Measurements from ENCODE around the gene AKR1C8.
"Not testable (repeated sequence)": the region's sequence is repeated elsewhere in the genome, so short reads cannot be mapped to it uniquely, and the experiment has no call there.

The AKR1C8 gene

DNA sequence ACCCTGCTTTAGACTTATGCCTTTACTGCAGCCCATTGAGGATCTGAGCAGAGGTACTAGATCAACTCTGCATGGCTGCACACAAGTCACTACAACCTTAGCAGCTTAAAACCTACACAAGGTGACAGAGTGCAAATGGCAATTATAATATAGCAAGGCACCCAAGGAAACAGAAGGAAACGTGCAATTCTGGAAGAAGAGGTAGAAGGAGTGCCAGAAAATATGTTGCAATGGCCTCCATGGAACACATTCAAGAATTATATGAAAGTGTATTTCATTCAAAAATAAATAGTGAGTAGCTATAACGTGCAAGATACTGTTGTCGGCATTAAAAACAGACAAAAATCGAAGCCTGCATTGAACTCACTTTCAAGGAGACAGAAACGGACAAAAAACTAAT, 2.9 kb upstream of the AKR1C8 start:
- Histone ChIP-seq H2BK120ac (ENCODE audit: low read depth, low read length) (no peak overlapping the region), H2AK5ac (ENCODE audit: low read length) (no peak overlapping the region), H3K4me3 (ENCODE audit: low read length) (no peak overlapping the region), H3K56ac (ENCODE audit: low read length) (no peak overlapping the region), H3K4me2 (ENCODE audit: low read length) (no peak overlapping the region), H3K27ac (ENCODE audit: low read depth, low read length) (no peak overlapping the region), H3K23ac (ENCODE audit: low read length) (no peak overlapping the region), H3K79me1 (ENCODE audit: low read length) (no peaks in the 10 kb centered on the region), H3K36me3 (ENCODE audit: control insufficient read depth, insufficient read depth, low read length) (no peaks in the 10 kb centered on the region), H3K9ac (ENCODE audit: low read length) (no peak overlapping the region), H3K79me2 (ENCODE audit: control insufficient read depth, insufficient read depth, low read length) (no peaks in the 10 kb centered on the region), H2BK15ac (replicated peaks; ENCODE audit: low read depth) (no peak overlapping the region), H4K5ac (ENCODE audit: low read length) (no peak overlapping the region), H3K4ac (ENCODE audit: low read depth, low read length) (no peak overlapping the region), H3K18ac (ENCODE audit: low read length) (no peak overlapping the region), H4K8ac (ENCODE audit: low read depth, low read length) (no peak overlapping the region), H3K4me1 (ENCODE audit: control insufficient read depth, low read depth, low read length) (peaks cover 2% of the 10 kb centered on the region), H3K27me3 (ENCODE audit: insufficient read depth, low read length, poor library complexity) (no peaks in the 10 kb centered on the region), H2BK5ac (ENCODE audit: low read length) (no peak overlapping the region)
- no CpG with 5 or more reads among the region's 5 CpGs for WGBS (ENCODE audit: extremely low coverage, insufficient coverage, low lambda C conversion rate)
- no peak for DNase-seq

DNA sequence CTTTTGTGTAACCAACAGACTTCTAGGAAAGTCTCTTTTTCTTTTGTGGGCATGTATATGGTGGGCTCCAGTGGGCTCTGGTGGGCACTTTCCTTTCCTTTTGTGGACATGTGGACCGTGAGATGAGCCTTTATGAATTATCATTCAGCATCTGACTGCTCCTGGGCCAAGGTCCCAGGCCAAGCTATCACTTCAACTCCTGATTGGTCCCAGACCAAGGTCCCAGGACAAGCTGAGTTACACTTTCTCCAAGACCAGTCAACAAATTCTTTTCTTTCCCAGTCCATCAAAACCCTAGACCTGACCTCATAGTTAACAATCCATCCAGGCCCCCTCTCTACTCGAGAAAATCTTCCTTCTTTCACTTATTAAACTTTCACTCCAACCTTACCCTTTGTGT, 1.0 kb downstream of the AKR1C8 start:
- H3K4ac ChIP-seq (ENCODE audit: low read depth, low read length) = no peak overlapping the region
- H4K8ac ChIP-seq (ENCODE audit: low read depth, low read length) = no peak overlapping the region
- no peak overlapping the region for H3K9ac ChIP-seq (ENCODE audit: low read length)
- DNase-seq = no peak
- H3K4me1 ChIP-seq (ENCODE audit: control insufficient read depth, low read depth, low read length) = peaks cover 2% of the 10 kb centered on the region
- no peaks in the 10 kb centered on the region for H3K79me1 ChIP-seq (ENCODE audit: low read length)
- H4K5ac ChIP-seq (ENCODE audit: low read length) = no peak overlapping the region
- no peak overlapping the region for H3K23ac ChIP-seq (ENCODE audit: low read length)
- H3K56ac ChIP-seq (ENCODE audit: low read length) = no peak overlapping the region
- H3K36me3 ChIP-seq (ENCODE audit: control insufficient read depth, insufficient read depth, low read length) = no peaks in the 10 kb centered on the region
- no peaks in the 10 kb centered on the region for H3K79me2 ChIP-seq (ENCODE audit: control insufficient read depth, insufficient read depth, low read length)
- H2BK15ac ChIP-seq (replicated peaks; ENCODE audit: low read depth) = no peak overlapping the region
- no peak overlapping the region for H3K27ac ChIP-seq (ENCODE audit: low read depth, low read length)
- no peak overlapping the region for H3K18ac ChIP-seq (ENCODE audit: low read length)
- WGBS (ENCODE audit: extremely low coverage, insufficient coverage, low lambda C conversion rate) = 100% methylated on average over 1 of the region's 2 CpGs
- H3K27me3 ChIP-seq (ENCODE audit: insufficient read depth, low read length, poor library complexity) = no peaks in the 10 kb centered on the region
- no peak overlapping the region for H3K4me3 ChIP-seq (ENCODE audit: low read length)
- no peak overlapping the region for H2BK5ac ChIP-seq (ENCODE audit: low read length)
- no peak overlapping the region for H3K4me2 ChIP-seq (ENCODE audit: low read length)
- H2AK5ac ChIP-seq (ENCODE audit: low read length) = no peak overlapping the region
- no peak overlapping the region for H2BK120ac ChIP-seq (ENCODE audit: low read depth, low read length)

DNA sequence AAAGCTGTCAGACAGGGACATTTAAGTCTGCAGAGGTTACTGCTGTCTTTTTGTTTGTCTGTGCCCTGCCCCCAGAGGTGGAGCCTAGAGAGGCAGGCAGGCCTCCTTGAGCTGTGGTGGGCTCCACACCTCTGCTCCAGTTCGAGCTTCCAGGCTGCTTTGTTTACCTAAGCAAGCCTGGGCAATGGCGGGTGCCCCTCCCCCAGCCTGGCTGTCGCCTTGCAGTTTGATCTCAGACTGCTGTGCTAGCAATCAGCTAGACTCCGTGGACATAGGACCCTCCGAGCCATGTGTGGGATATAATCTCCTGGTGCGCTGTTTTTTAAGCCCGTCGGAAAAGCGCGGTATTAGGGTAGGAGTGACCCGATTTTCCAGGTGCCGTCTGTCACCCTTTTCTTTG, 4.4 kb downstream of the AKR1C8 start:
- not testable (repeated sequence) for H2BK120ac ChIP-seq (ENCODE audit: low read depth, low read length); H3K79me2 ChIP-seq (ENCODE audit: control insufficient read depth, insufficient read depth, low read length); H3K27ac ChIP-seq (ENCODE audit: low read depth, low read length); H3K4me2 ChIP-seq (ENCODE audit: low read length); H3K56ac ChIP-seq (ENCODE audit: low read length); H3K18ac ChIP-seq (ENCODE audit: low read length); H3K23ac ChIP-seq (ENCODE audit: low read length); H3K4me1 ChIP-seq (ENCODE audit: control insufficient read depth, low read depth, low read length); DNase-seq; H2AK5ac ChIP-seq (ENCODE audit: low read length); H4K8ac ChIP-seq (ENCODE audit: low read depth, low read length); H3K27me3 ChIP-seq (ENCODE audit: insufficient read depth, low read length, poor library complexity); H3K4ac ChIP-seq (ENCODE audit: low read depth, low read length); H3K9ac ChIP-seq (ENCODE audit: low read length); H3K4me3 ChIP-seq (ENCODE audit: low read length); H2BK15ac ChIP-seq (replicated peaks; ENCODE audit: low read depth); H2BK5ac ChIP-seq (ENCODE audit: low read length); H4K5ac ChIP-seq (ENCODE audit: low read length); H3K36me3 ChIP-seq (ENCODE audit: control insufficient read depth, insufficient read depth, low read length); H3K79me1 ChIP-seq (ENCODE audit: low read length)
- no CpG with 5 or more reads among the region's 12 CpGs for WGBS (ENCODE audit: extremely low coverage, insufficient coverage, low lambda C conversion rate)

DNA sequence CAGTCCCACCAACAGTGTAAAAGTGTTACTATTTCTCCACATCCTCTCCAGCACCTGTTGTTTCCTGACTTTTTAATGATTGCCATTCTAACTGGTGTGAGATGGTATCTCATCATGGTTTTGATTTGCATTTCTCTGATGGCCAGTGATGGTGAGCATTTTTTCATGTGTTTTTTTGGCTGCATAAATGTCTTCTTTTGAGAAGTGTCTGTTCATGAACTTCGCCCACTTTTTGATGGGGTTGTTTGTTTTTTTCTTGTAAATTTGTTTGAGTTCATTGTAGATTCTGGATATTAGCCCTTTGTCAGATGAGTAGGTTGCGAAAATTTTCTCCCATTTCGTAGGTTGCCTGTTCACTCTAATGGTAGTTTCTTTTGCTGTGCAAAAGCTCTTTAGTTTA, 9.4 kb downstream of the AKR1C8 start:
- not testable (repeated sequence) for H3K56ac ChIP-seq (ENCODE audit: low read length); H3K9ac ChIP-seq (ENCODE audit: low read length); H3K4me1 ChIP-seq (ENCODE audit: control insufficient read depth, low read depth, low read length); H3K18ac ChIP-seq (ENCODE audit: low read length); H3K4me3 ChIP-seq (ENCODE audit: low read length); H2AK5ac ChIP-seq (ENCODE audit: low read length); H3K27ac ChIP-seq (ENCODE audit: low read depth, low read length); H4K5ac ChIP-seq (ENCODE audit: low read length); H3K23ac ChIP-seq (ENCODE audit: low read length); H3K79me2 ChIP-seq (ENCODE audit: control insufficient read depth, insufficient read depth, low read length); H3K36me3 ChIP-seq (ENCODE audit: control insufficient read depth, insufficient read depth, low read length); H3K27me3 ChIP-seq (ENCODE audit: insufficient read depth, low read length, poor library complexity); H2BK5ac ChIP-seq (ENCODE audit: low read length); H2BK15ac ChIP-seq (replicated peaks; ENCODE audit: low read depth); H2BK120ac ChIP-seq (ENCODE audit: low read depth, low read length); H4K8ac ChIP-seq (ENCODE audit: low read depth, low read length); H3K4ac ChIP-seq (ENCODE audit: low read depth, low read length); H3K79me1 ChIP-seq (ENCODE audit: low read length); H3K4me2 ChIP-seq (ENCODE audit: low read length); DNase-seq
- no CpG with 5 or more reads among the region's 3 CpGs for WGBS (ENCODE audit: extremely low coverage, insufficient coverage, low lambda C conversion rate)

DNA sequence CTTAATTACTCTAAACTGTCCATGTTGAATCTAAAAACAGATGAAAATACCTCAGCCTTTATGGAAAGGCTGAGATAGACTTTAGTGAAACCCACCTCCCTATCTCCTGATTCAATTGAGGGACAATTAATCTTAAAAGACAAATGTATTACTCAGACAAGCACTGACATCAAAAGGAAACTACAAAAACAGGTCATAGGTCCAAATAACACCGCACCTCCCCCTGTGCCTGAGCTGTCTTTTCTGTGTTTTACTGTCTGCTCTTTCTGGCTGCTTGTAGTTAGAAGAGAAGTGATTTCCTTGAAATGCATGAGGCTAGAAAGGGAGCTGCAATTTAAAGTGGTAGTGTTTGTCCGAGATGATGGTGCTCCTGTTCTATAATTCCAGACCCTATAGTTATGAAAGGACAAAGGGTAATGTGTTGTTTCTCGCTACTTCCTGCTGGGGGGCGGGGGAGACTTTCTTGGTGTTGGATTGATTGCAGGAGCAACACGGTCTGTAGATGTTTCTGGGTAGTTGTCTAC, 16.0 kb downstream of the AKR1C8 start:
- H3K4me2 ChIP-seq (ENCODE audit: low read length) = no peak overlapping the region
- no peak overlapping the region for H4K5ac ChIP-seq (ENCODE audit: low read length)
- no peak overlapping the region for H3K27ac ChIP-seq (ENCODE audit: low read depth, low read length)
- no peak overlapping the region for H2BK5ac ChIP-seq (ENCODE audit: low read length)
- H3K9ac ChIP-seq (ENCODE audit: low read length) = no peak overlapping the region
- H3K4me1 ChIP-seq (ENCODE audit: control insufficient read depth, low read depth, low read length) = no peaks in the 10 kb centered on the region
- H3K23ac ChIP-seq (ENCODE audit: low read length) = no peak overlapping the region
- H3K4me3 ChIP-seq (ENCODE audit: low read length) = no peak overlapping the region
- H2BK15ac ChIP-seq (replicated peaks; ENCODE audit: low read depth) = no peak overlapping the region
- no peaks in the 10 kb centered on the region for H3K27me3 ChIP-seq (ENCODE audit: insufficient read depth, low read length, poor library complexity)
- no peak overlapping the region for H3K18ac ChIP-seq (ENCODE audit: low read length)
- H3K4ac ChIP-seq (ENCODE audit: low read depth, low read length) = no peak overlapping the region
- H3K79me2 ChIP-seq (ENCODE audit: control insufficient read depth, insufficient read depth, low read length) = no peaks in the 10 kb centered on the region
- no peak overlapping the region for H2AK5ac ChIP-seq (ENCODE audit: low read length)
- H2BK120ac ChIP-seq (ENCODE audit: low read depth, low read length) = no peak overlapping the region
- DNase-seq = no peak
- H3K79me1 ChIP-seq (ENCODE audit: low read length) = no peaks in the 10 kb centered on the region
- H4K8ac ChIP-seq (ENCODE audit: low read depth, low read length) = no peak overlapping the region
- H3K36me3 ChIP-seq (ENCODE audit: control insufficient read depth, insufficient read depth, low read length) = no peaks in the 10 kb centered on the region
- no peak overlapping the region for H3K56ac ChIP-seq (ENCODE audit: low read length)
- WGBS (ENCODE audit: extremely low coverage, insufficient coverage, low lambda C conversion rate) = no CpG with 5 or more reads among the region's 5 CpGs

DNA sequence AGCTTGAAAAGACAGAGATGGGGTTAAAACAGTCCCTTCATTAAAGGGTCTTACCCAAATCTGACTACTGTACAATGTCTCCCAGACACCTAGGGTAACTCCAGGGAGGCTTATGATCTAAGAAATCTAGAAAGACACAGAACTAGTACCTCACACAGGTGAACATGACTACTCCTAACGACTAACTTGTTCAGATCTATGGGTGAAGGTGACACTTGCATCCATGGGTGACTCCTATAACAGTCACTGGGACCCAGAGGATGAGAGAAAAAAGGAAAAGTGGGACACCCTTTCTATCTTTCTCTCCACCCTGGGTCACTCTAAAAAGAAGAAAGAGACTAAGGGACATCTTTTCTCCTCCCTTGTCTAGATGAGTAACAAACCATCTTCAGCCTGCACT, 19.2 kb downstream of the AKR1C8 start:
- peak; percentile 24 for DNase-seq
- H3K4me2 ChIP-seq (ENCODE audit: low read length) = no peak overlapping the region
- no peak overlapping the region for H3K23ac ChIP-seq (ENCODE audit: low read length)
- no peaks in the 10 kb centered on the region for H3K27me3 ChIP-seq (ENCODE audit: insufficient read depth, low read length, poor library complexity)
- no peak overlapping the region for H3K9ac ChIP-seq (ENCODE audit: low read length)
- H3K79me2 ChIP-seq (ENCODE audit: control insufficient read depth, insufficient read depth, low read length) = no peaks in the 10 kb centered on the region
- H3K79me1 ChIP-seq (ENCODE audit: low read length) = no peaks in the 10 kb centered on the region
- H2BK5ac ChIP-seq (ENCODE audit: low read length) = no peak overlapping the region
- H3K4me1 ChIP-seq (ENCODE audit: control insufficient read depth, low read depth, low read length) = no peaks in the 10 kb centered on the region
- H2AK5ac ChIP-seq (ENCODE audit: low read length) = no peak overlapping the region
- no peak overlapping the region for H3K4me3 ChIP-seq (ENCODE audit: low read length)
- H3K4ac ChIP-seq (ENCODE audit: low read depth, low read length) = no peak overlapping the region
- no peak overlapping the region for H2BK120ac ChIP-seq (ENCODE audit: low read depth, low read length)
- H4K8ac ChIP-seq (ENCODE audit: low read depth, low read length) = no peak overlapping the region
- no peak overlapping the region for H3K18ac ChIP-seq (ENCODE audit: low read length)
- H3K56ac ChIP-seq (ENCODE audit: low read length) = no peak overlapping the region
- H3K36me3 ChIP-seq (ENCODE audit: control insufficient read depth, insufficient read depth, low read length) = no peaks in the 10 kb centered on the region
- WGBS (ENCODE audit: extremely low coverage, insufficient coverage, low lambda C conversion rate) = no CpG with 5 or more reads among the region's 1 CpG
- no peak overlapping the region for H4K5ac ChIP-seq (ENCODE audit: low read length)
- no peak overlapping the region for H2BK15ac ChIP-seq (replicated peaks; ENCODE audit: low read depth)
- no peak overlapping the region for H3K27ac ChIP-seq (ENCODE audit: low read depth, low read length)
